GM23338 (cell line): ENCODE data around the gene BICRAL. TPM values are rescaled to one million over a fixed set of nuclear protein-coding genes. Genes with fewer than 3 reads are reported as not detected.

Experiments used
- ATAC-seq: fragments of 200-7000 bp; cut with Tn5 transposase; 3 replicates; pipeline ENCODE4 v1.9.1; 2020
- DNase-seq: peaks from one replicate; pipeline ENCODE4 v3.0.0-alpha.2; 2015; ENCODE audit warnings: low spot score
- H2AFZ ChIP-seq: fragments of 200-600 bp; sonication (generic); 2 replicates; pipeline ENCODE4 v1.8.0; 2016; ENCODE audit warnings: antibody characterized with exemption, mild to moderate bottlenecking, moderate library complexity
- H3F3A ChIP-seq: fragments of 200-600 bp; sonication (generic); replicated peaks from 2 replicates; pipeline ENCODE4 v1.8.0; 2017; ENCODE audit warnings: antibody characterized with exemption, mixed run types, low read depth
- H3K27ac ChIP-seq: fragments of 200-600 bp; sonication (generic); 2 replicates; pipeline ENCODE4 v1.6.1; 2016; ENCODE audit warnings: low read depth
- H3K27me3 ChIP-seq: fragments of 200-600 bp; sonication (generic); 2 replicates; pipeline ENCODE4 v1.8.0; 2016; ENCODE audit warnings: mild to moderate bottlenecking, mixed run types, moderate library complexity; ENCODE audit not compliant: insufficient read depth
- H3K36me3 ChIP-seq: fragments of 200-600 bp; sonication (generic); 2 replicates; pipeline ENCODE4 v1.8.0; 2016; ENCODE audit warnings: mild to moderate bottlenecking; ENCODE audit not compliant: insufficient read depth
- H3K4me1 ChIP-seq: fragments of 200-600 bp; sonication (generic); 2 replicates; pipeline ENCODE4 v1.8.0; 2016; ENCODE audit warnings: mild to moderate bottlenecking, moderate library complexity; ENCODE audit not compliant: insufficient read depth
- H3K4me2 ChIP-seq: fragments of 200-600 bp; sonication (generic); 2 replicates; pipeline ENCODE4 v1.7.1; 2017; ENCODE audit warnings: mixed run types
- H3K4me3 ChIP-seq: fragments of 200-600 bp; sonication (generic); 2 replicates; pipeline ENCODE4 v1.6.1; 2016; ENCODE audit warnings: mixed run types
- H3K79me2 ChIP-seq: fragments of 200-600 bp; sonication (generic); replicated peaks from 2 replicates; pipeline ENCODE4 v1.8.0; 2017; ENCODE audit warnings: mild to moderate bottlenecking; ENCODE audit not compliant: insufficient read depth
- H3K9me2 ChIP-seq: fragments of 200-600 bp; sonication (generic); 2 replicates; pipeline ENCODE4 v1.8.0; 2017; ENCODE audit not compliant: insufficient read depth
- H4K20me1 ChIP-seq: fragments of 200-600 bp; sonication (generic); replicated peaks from 2 replicates; pipeline ENCODE4 v1.8.0; 2017; ENCODE audit warnings: mild to moderate bottlenecking; ENCODE audit not compliant: insufficient read depth
- H3K27ac Mint-ChIP-seq: 2 replicates; pipeline ENCODE4 v1.8.0; 2020; ENCODE audit warnings: inconsistent platforms, mild to moderate bottlenecking, moderate library complexity, mixed read lengths
- H3K27me3 Mint-ChIP-seq: 3 replicates; pipeline ENCODE4 v1.8.0; 2022; ENCODE audit warnings: low read depth, mild to moderate bottlenecking, moderate library complexity, mixed read lengths, inconsistent platforms; ENCODE audit not compliant: insufficient read depth, poor library complexity
- H3K36me3 Mint-ChIP-seq: 3 replicates; pipeline ENCODE4 v1.8.0; 2021; ENCODE audit warnings: low read depth, mild to moderate bottlenecking, inconsistent platforms, moderate library complexity, mixed read lengths
- H3K4me1 Mint-ChIP-seq: 3 replicates; pipeline ENCODE4 v1.8.0; 2020; ENCODE audit warnings: mild to moderate bottlenecking, inconsistent platforms, mixed read lengths
- H3K4me3 Mint-ChIP-seq: 3 replicates; pipeline ENCODE4 v1.8.0; 2021; ENCODE audit warnings: moderate library complexity, mild to moderate bottlenecking, inconsistent platforms, mixed read lengths
- H3K9me3 Mint-ChIP-seq: 3 replicates; pipeline ENCODE4 v1.8.0; 2020; ENCODE audit warnings: moderate library complexity, mild to moderate bottlenecking, inconsistent platforms, mixed read lengths
- CREB1 ChIP-seq: fragments of 250-450 bp; sonication (Bioruptor Pico); IDR thresholded peaks from 2 replicates; pipeline ENCODE4 v1.5.0; 2020; ENCODE audit warnings: low read depth, mild to moderate bottlenecking, moderate library complexity
- EZH2phosphoT487 ChIP-seq: fragments of 200-600 bp; sonication (generic); IDR thresholded peaks from one replicate; pipeline ENCODE4 v1.8.1; 2018; ENCODE audit warnings: antibody characterized with exemption; ENCODE audit not compliant: unreplicated experiment
- JUNB ChIP-seq: IDR thresholded peaks from one replicate; pipeline ENCODE4 v1.6.1; 2016; ENCODE audit warnings: antibody characterized with exemption; ENCODE audit not compliant: unreplicated experiment
- NANOG ChIP-seq: IDR thresholded peaks from 2 replicates; pipeline ENCODE4 v1.6.1; 2016; ENCODE audit warnings: antibody characterized with exemption, borderline replicate concordance
- POLR2AphosphoS5 ChIP-seq: IDR thresholded peaks from 2 replicates; pipeline ENCODE4 v1.6.1; 2016; ENCODE audit warnings: antibody characterized with exemption, low read depth
- STAT1 ChIP-seq: IDR thresholded peaks from one replicate; pipeline ENCODE4 v1.6.1; 2016; ENCODE audit warnings: antibody characterized with exemption; ENCODE audit not compliant: unreplicated experiment
- ZNF331 ChIP-seq: fragments of 250-450 bp; sonication (Bioruptor Pico); IDR thresholded peaks from 2 replicates; pipeline ENCODE4 v1.5.0; 2020; ENCODE audit warnings: low read depth, mild to moderate bottlenecking, moderate library complexity
- polyA plus RNA-seq: library from polyadenylated mRNA; unstranded; fragments of >200 nt; fragmentation: Nextera tagmentation; extraction: Ambion mirVana; gene quantifications from 2 replicates; pipeline ENCODE4 v1.2.1, GENCODE V29; 2016
- total RNA-seq: library from RNA; depleted of rRNA; stranded (reverse); fragments of >200 nt; shearing (Covaris generic); gene quantifications from 2 replicates; pipeline ENCODE4 v1.2.3, GENCODE V29; 2014
- TF ChIP-seq, protein P1 (sequence below), 2 experiments: fragments of 200-600 bp in 1 of 2; sonication (generic) in 1 of 2; conservative IDR thresholded peaks; 2 replicates each; pipeline versions ENCODE4 v1.5.1 to v1.6.1; 2016 to 2017; ENCODE audit warnings: antibody characterized with exemption in 2 of 2, low read depth in 2 of 2, mild to moderate bottlenecking in 2 of 2, moderate library complexity in 1 of 2
- TF ChIP-seq, protein P2 (sequence below): IDR thresholded peaks from one replicate; pipeline ENCODE4 v1.6.1; 2018; ENCODE audit warnings: antibody characterized with exemption; ENCODE audit not compliant: unreplicated experiment

The BICRAL gene
- total and polyA plus RNA-seq, 2 experiments from 2014 or later, result 3.4 to 11.7 TPM

DNA sequence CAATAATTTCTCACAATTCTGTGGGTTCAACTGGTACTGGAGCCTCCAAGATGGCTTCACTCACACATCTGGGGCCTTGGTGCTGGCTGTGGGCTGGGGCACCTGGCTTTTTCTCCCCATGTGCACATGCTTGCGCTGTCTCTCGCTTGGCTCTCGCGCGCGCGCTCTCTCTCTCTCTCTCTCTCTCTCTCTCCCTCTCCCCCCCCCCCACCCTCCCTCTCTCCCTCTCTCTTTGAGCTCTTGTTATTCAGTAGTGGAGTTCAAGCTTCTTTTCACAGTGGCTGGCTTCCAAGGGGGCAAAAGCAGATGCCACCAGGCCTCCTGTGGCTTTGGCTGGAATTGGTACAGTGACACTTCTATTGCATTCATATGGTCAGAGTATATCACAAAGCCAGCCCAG lies 25.1 kb upstream of the BICRAL start:
- peaks cover 17% of the 10 kb centered on the region for H3K79me2 ChIP-seq
- Mint-ChIP-seq H3K27me3 (peaks cover 1% of the 10 kb centered on the region), H3K36me3 (peaks cover 13% of the 10 kb centered on the region), H3K9me3 (no peaks in the 10 kb centered on the region), H3K4me3 (peak overlapping the region; percentile 31), H3K4me1 (peaks cover 49% of the 10 kb centered on the region), H3K27ac (peak overlapping the region; percentile 74; the same call in 1 of the 2 replicates)
- peak overlapping the region; percentile 36 for H3K4me3 ChIP-seq
- no peak overlapping the region; the same call in 1 of the 2 replicates for H2AFZ ChIP-seq
- peak overlapping the region; percentile 82 for H3K27ac ChIP-seq
- no peaks in the 10 kb centered on the region for H4K20me1 ChIP-seq
- ATAC-seq (peak; percentile 78), DNase-seq (peak; percentile 69)
- peak overlapping the region; percentile 70 for H3K4me2 ChIP-seq
- H3K36me3 ChIP-seq, result no peaks in the 10 kb centered on the region
- no peaks in the 10 kb centered on the region for H3K9me2 ChIP-seq
- H3K4me1 ChIP-seq, result peaks cover 37% of the 10 kb centered on the region
- TF ChIP-seq JUNB, result no peak
- TF ChIP-seq STAT1, result no peak
- peaks cover 10% of the 10 kb centered on the region for H3F3A ChIP-seq
- H3K27me3 ChIP-seq, result no peaks in the 10 kb centered on the region

DNA sequence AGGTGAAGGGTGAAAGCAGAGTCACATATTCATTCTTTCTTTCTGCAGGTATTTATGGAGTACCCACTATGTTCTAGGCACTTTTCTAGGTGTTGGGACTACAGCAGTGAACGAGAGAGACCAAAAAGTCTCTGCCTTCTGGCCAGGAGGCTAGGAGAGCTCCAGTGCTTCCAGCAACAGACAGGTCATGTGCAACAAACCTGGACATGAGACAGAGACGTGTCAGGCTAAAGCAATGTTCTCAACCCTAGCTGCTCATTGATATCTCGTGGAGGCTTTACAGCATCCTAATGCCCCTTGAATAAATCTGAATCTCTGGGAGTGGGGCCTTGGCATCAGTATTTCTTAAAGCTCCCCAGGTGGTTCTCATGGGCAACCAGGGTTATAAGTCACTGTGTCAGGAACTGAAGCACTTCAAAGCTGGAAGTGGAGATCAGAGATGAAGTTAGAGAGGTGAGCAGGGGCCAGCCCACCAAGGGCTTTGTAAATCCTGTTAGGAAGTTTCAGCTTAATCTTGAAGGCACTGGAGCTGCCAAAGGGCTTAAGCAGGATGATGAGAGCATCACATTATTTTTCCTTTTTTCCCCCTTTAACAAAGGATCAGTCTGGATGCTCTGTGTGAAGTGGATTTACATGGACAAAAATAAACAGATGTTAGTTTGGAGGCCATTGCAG lies 23.0 kb upstream of the BICRAL start:
- no peaks in the 10 kb centered on the region for H3K9me3 Mint-ChIP-seq
- no peak overlapping the region for H3K4me2 ChIP-seq
- no peak for TF ChIP-seq JUNB
- TF ChIP-seq STAT1, result no peak
- TF ChIP-seq, protein P1, sequence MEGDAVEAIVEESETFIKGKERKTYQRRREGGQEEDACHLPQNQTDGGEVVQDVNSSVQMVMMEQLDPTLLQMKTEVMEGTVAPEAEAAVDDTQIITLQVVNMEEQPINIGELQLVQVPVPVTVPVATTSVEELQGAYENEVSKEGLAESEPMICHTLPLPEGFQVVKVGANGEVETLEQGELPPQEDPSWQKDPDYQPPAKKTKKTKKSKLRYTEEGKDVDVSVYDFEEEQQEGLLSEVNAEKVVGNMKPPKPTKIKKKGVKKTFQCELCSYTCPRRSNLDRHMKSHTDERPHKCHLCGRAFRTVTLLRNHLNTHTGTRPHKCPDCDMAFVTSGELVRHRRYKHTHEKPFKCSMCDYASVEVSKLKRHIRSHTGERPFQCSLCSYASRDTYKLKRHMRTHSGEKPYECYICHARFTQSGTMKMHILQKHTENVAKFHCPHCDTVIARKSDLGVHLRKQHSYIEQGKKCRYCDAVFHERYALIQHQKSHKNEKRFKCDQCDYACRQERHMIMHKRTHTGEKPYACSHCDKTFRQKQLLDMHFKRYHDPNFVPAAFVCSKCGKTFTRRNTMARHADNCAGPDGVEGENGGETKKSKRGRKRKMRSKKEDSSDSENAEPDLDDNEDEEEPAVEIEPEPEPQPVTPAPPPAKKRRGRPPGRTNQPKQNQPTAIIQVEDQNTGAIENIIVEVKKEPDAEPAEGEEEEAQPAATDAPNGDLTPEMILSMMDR (conservative IDR thresholded peaks at IDR 0.05; ENCODE audit: low read depth in 2 of 2), result no peak
- TF ChIP-seq NANOG, result no peak
- no peak for TF ChIP-seq ZNF331 (CRISPR knock-in tag)
- TF ChIP-seq CREB1 (CRISPR knock-in tag), result no peak
- TF ChIP-seq EZH2phosphoT487, result no peak
- TF ChIP-seq, protein P2, sequence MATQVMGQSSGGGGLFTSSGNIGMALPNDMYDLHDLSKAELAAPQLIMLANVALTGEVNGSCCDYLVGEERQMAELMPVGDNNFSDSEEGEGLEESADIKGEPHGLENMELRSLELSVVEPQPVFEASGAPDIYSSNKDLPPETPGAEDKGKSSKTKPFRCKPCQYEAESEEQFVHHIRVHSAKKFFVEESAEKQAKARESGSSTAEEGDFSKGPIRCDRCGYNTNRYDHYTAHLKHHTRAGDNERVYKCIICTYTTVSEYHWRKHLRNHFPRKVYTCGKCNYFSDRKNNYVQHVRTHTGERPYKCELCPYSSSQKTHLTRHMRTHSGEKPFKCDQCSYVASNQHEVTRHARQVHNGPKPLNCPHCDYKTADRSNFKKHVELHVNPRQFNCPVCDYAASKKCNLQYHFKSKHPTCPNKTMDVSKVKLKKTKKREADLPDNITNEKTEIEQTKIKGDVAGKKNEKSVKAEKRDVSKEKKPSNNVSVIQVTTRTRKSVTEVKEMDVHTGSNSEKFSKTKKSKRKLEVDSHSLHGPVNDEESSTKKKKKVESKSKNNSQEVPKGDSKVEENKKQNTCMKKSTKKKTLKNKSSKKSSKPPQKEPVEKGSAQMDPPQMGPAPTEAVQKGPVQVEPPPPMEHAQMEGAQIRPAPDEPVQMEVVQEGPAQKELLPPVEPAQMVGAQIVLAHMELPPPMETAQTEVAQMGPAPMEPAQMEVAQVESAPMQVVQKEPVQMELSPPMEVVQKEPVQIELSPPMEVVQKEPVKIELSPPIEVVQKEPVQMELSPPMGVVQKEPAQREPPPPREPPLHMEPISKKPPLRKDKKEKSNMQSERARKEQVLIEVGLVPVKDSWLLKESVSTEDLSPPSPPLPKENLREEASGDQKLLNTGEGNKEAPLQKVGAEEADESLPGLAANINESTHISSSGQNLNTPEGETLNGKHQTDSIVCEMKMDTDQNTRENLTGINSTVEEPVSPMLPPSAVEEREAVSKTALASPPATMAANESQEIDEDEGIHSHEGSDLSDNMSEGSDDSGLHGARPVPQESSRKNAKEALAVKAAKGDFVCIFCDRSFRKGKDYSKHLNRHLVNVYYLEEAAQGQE, result no peak
- no peak for TF ChIP-seq POLR2AphosphoS5
- no peaks in the 10 kb centered on the region for H3K9me2 ChIP-seq
- no peak overlapping the region; the same call in 2 of the 3 replicates for H3K4me3 Mint-ChIP-seq
- H3K4me3 ChIP-seq, result no peak overlapping the region
- peaks cover 50% of the 10 kb centered on the region for H3K4me1 Mint-ChIP-seq
- H3K36me3 ChIP-seq, result no peaks in the 10 kb centered on the region
- no peak overlapping the region for H3K27ac Mint-ChIP-seq
- peaks cover 9% of the 10 kb centered on the region for H3K36me3 Mint-ChIP-seq
- peaks cover 1% of the 10 kb centered on the region for H3K27me3 Mint-ChIP-seq
- H3K27me3 ChIP-seq, result no peaks in the 10 kb centered on the region
- 0 out of 2 replicates have a peak, but pooled peaks cover 11% of the 10 kb centered on the region for H3K79me2 ChIP-seq
- peaks cover 43% of the 10 kb centered on the region for H3K4me1 ChIP-seq
- H4K20me1 ChIP-seq, result no peaks in the 10 kb centered on the region
- no peak for ATAC-seq
- no peak overlapping the region for H2AFZ ChIP-seq
- H3F3A ChIP-seq, result peaks cover 10% of the 10 kb centered on the region
- DNase-seq, result no peak
- peak overlapping the region; percentile 57; the same call in 1 of the 2 replicates for H3K27ac ChIP-seq
